Kidney epithelial cell (primary cell): Measurements from ENCODE around the gene BTBD2. TPM values are rescaled to one million over a fixed set of nuclear protein-coding genes. Genes with fewer than 3 reads are reported as not detected.

Source experiments
- DNase-seq: peaks from one replicate; pipeline ENCODE4 v3.0.0-alpha.2; 2010; ENCODE audit warnings: low read depth
- H3K27me3 ChIP-seq: 2 replicates; pipeline ENCODE4 v1.6.0; 2011; ENCODE audit warnings: low read length; ENCODE audit not compliant: control insufficient read depth, insufficient read depth
- H3K36me3 ChIP-seq: 2 replicates; pipeline ENCODE4 v1.5.1; 2011; ENCODE audit warnings: low read length; ENCODE audit not compliant: control insufficient read depth, insufficient read depth
- H3K4me3 ChIP-seq: 2 replicates; pipeline ENCODE4 v1.5.1; 2011; ENCODE audit warnings: low read depth, mild to moderate bottlenecking, control low read depth, low read length
- total RNA-seq: library from RNA; depleted of rRNA; stranded (reverse); fragments of >200 nt; gene quantifications from 2 replicates; pipeline ENCODE4 v1.2.3, GENCODE V29; 2015
- TF ChIP-seq, protein P1 (sequence below): IDR thresholded peaks from 2 replicates; pipeline ENCODE4 v1.5.1; 2011; ENCODE audit warnings: mild to moderate bottlenecking, moderate library complexity, low read length, control low read depth, inconsistent platforms; ENCODE audit not compliant: insufficient read depth, poor library complexity, severe bottlenecking

Gene BTBD2
- total RNA-seq, 1 donor from 2014 or later: 51.3 TPM

DNA sequence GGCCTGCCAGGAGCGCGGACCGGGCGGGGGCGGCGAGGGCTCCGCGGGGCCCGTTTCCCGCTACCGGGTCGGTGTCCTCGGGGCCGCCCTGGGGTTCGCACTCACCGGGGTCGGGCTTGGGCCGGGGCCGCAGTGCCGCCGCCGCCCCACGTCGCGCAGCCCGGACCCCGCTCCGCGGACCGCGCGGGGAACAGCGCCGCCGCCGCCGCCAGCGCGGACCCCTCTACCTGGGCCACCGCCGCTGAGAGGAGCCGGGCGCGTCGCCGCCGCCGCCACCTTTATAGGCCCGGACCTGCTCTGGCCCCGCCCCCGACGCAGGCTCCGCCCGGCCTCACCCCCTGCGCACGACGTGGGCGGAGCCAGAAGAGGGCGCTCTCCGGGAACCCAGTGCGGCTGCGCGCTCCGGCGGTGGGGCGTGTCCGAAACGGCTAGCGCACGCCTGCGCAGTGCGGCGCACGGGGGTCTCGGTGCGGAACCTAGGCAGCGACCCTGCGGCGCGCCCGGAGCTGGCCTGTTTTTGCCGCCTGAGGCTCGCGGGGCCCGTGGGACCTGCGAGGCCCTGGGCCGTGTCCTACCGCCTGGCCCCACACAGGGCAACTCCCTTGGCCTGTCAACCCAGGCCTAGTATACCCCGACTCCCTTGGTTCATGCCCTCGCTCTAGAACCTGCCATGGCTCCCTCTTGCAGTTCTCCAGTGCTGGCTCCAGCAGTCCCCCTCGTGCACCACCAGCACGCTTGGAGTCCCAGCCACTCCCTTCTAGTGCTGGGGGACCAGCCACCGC lies 35.7 kb upstream of the BTBD2 start, which contains the start of gene MKNK2:
Gene MKNK2 (minus strand): TSS at position 254 of the 782 bp plus-strand sequence. CDS start 393 bp downstream, outside the sequence.
- TF ChIP-seq, protein P1, sequence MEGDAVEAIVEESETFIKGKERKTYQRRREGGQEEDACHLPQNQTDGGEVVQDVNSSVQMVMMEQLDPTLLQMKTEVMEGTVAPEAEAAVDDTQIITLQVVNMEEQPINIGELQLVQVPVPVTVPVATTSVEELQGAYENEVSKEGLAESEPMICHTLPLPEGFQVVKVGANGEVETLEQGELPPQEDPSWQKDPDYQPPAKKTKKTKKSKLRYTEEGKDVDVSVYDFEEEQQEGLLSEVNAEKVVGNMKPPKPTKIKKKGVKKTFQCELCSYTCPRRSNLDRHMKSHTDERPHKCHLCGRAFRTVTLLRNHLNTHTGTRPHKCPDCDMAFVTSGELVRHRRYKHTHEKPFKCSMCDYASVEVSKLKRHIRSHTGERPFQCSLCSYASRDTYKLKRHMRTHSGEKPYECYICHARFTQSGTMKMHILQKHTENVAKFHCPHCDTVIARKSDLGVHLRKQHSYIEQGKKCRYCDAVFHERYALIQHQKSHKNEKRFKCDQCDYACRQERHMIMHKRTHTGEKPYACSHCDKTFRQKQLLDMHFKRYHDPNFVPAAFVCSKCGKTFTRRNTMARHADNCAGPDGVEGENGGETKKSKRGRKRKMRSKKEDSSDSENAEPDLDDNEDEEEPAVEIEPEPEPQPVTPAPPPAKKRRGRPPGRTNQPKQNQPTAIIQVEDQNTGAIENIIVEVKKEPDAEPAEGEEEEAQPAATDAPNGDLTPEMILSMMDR: peak; percentile 38
- peak within 1 kb of the TSS; percentile 92 for H3K4me3 ChIP-seq
- no peak for DNase-seq
- H3K27me3 ChIP-seq: no peaks in the 10 kb centered on the region
- peaks cover 3% of the 10 kb centered on the region for H3K36me3 ChIP-seq

DNA sequence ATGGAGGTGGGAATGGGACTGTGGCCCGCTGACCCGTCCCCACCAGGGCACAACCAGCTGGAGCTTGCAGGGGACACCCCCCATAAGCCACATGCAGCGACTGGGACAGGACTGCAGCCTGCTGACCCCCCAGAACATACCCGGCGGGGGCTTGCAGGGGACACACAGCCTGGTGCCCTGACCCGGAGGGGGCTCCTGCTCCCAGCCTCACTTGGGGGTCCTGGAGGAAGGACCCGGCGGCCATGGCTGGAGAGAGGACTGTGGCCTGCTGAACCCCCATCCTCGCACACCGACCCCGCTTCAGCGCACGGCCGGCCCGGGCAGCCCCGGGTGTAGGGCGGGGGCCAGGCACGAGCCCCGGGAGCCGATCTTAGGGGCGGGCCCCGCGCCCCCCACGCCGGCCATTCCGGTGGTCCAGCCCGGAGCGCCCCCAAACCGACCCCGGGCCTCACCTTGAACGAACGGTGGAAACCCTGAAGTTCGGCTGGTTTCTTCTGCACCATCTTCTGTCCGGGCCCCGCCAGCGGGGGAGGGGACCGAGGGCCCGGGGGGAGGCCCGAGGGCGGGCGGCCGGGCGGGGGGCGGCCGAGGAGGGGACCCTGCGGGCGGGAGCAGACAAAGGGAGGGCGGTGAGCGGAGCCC lies 35.0 kb upstream of the BTBD2 start:
- TF ChIP-seq, protein P1: no peak
- no peaks in the 10 kb centered on the region for H3K27me3 ChIP-seq

DNA sequence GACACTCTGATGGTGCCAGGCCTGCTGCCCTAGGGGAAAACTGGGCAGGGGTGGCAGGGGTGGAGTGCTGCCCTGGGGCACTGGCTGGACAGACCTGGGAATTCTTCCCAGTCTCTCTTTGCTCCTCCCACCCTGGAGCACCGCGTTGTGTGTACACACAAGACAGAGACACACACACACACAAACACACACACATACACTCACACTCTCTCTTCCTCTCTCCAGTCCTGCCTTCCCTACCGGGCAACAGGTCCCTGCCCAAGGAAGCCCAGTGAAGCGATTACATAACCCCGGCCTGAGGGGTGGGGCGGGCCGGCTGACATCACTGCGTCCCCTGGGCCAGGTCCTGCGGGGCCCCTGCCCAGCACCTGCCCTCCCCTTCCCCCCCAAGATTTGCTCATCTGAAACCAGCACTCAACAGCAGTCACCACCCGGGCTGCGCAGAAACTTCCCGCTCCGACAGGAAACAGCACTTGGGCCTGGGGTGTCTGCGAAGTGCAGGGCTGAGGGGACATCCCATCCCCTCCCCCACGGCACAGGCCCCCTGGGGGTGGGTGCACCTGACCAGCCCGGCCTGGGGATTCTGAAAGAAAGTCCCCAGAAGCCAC lies 34.3 kb upstream of the BTBD2 start:
- H3K36me3 ChIP-seq: peaks cover 3% of the 10 kb centered on the region
- TF ChIP-seq, protein P1: no peak
- no peaks in the 10 kb centered on the region for H3K27me3 ChIP-seq
- peak overlapping the region; percentile 92 for H3K4me3 ChIP-seq
- DNase-seq: no peak

More for the DNA sequence above, 35.0 kb upstream of the BTBD2 start:
- H3K4me3 ChIP-seq: peak overlapping the region; percentile 92
- no peak for DNase-seq
- peaks cover 3% of the 10 kb centered on the region for H3K36me3 ChIP-seq

DNA sequence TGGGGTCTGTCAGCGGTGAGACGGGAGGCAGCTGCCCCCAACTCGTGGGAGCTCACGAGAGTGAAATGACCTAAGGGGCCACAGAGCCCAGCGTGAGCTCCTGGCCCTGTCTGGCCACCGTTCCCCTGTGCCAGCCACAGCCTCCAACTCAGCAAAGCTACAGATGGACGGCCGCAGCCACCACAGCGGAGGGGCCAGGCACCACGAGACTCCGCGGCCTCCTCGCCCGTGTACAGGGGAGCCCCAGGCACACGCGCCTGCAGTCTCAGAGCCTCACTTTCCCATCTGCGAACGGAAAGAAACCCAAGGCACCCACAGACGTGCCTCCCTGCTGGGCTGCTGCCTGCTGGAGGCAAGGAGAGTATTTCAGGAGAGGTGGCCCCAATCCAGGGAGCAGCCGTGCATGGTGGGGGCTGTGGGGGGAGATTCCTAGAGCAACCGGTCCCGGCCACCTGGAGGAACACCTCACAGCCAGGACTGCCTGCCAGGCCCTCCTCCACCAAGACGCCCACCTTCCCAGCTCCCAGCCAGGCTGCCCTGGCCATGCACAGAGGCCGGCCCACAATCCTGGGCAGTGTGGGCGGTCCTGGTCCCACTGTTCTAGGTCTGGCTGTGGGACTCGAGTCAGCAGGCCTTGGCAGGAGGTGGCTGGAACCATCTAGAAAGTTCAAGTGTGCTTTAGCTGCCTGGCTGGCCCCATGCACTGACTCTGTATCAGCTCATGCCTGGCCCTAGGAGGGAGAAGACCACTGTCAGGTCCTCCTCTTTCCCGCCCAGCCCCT lies 33.6 kb upstream of the BTBD2 start:
- H3K27me3 ChIP-seq: no peaks in the 10 kb centered on the region
- DNase-seq: no peak
- TF ChIP-seq, protein P1: no peak
- peak overlapping the region; percentile 92 for H3K4me3 ChIP-seq
- peaks cover 3% of the 10 kb centered on the region for H3K36me3 ChIP-seq

- TF ChIP-seq, protein P1: no peak
- peaks cover 3% of the 10 kb centered on the region for H3K36me3 ChIP-seq
Observed at GRCh38 chr19:2048104-2048958, 32.8 kb upstream of the BTBD2 start.

More at GRCh38 chr19:2048104-2048958, 32.8 kb upstream of the BTBD2 start:
- no peak for DNase-seq
- H3K27me3 ChIP-seq: no peaks in the 10 kb centered on the region
- H3K4me3 ChIP-seq: no peak overlapping the region
